Measurements from ENCODE around the gene CD276. TPM values are rescaled to one million over a fixed set of nuclear protein-coding genes. Genes with fewer than 3 reads are reported as not detected.

The CD276 gene
- total RNA-seq, 1 donor from 2014 or later: 24.9 TPM

DNA sequence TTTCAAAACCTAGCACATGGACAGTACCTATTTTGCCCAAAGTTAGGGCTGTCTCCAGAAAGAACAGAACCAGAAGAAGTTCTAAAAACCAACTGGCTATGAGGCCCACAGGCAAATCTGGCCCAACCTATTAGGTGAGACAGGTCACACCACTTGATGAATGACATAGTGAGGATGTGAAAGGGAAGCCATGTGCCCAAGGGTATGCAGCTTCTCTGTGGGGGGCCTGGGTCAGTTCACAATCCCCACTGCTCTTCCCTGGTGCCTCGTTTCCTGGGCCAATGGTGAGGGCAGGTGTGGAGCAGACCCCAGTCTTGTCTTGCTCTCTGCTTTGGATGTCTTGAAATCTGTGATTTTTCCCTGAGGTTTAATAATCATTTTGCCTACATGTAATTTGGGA lies 60.1 kb downstream of the CD276 start:
- no peak for DNase-seq (ENCODE audit: low spot score in 2 of 2)

DNA sequence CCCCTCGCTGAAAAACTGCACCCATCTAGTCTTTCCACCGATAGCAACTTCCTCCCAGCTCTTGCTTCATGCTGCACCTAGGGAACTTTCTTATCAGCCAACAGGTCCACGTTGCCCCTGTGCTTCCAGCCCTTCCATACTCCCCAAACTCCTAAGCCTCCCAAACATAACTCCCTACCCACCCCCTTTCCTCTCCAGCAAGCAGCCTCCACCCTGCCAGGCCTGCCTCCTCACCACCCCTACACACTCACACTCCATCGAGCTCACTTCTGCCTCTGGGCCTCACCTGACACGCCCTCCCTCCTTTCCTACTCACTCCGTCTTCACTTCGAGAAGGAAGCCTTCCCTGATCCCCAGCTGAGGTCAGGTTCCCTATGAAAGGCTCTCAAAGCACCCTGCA lies 60.9 kb downstream of the CD276 start:
- no peak for DNase-seq (ENCODE audit: low spot score in 2 of 2)
- FAIRE-seq: no peak

More for the DNA sequence above, 60.1 kb downstream of the CD276 start:
- no peak for FAIRE-seq

DNA sequence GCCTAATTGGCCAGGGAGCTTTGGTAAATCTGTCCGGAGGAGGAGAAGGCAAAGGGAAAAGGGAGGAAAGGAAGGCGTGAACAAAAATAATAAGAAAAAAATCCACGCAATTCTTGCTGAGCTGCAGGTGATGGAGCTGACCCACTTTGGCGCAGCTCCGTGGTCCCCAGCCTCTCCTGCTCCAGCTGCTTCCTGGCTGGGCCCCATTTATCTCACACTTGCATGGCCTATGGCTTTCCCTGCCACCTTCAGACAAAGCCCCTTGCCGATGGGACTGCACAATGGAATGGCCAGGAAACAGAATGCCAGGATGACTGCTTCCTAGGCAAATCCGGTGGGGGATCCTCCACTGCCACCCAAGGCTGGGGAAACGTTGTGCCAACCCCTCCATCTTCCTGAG lies 62.1 kb downstream of the CD276 start:
- DNase-seq (ENCODE audit: low spot score in 2 of 2) (no peak), FAIRE-seq (no peak)

DNA sequence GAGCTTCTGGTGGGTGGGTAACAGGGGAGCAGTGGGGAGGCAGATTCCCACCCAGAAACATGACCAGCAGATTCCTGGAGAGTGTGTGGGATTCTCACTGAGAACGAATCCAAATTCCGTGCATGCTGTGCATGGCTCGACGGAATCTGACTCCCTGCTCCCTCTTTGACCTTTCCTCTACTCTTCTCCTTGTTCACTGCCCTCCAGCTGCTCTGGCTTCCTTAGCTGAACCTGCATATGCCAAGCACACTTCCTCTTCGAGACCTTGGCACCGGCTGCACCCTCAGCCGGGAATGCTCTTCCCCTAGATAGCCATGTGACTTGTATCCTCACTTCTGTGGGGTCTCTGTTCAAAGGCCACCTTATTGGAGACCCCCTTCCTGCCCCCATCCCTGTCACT lies 62.7 kb downstream of the CD276 start:
- DNase-seq (ENCODE audit: low spot score in 2 of 2): no peak
- no peak for FAIRE-seq

DNA sequence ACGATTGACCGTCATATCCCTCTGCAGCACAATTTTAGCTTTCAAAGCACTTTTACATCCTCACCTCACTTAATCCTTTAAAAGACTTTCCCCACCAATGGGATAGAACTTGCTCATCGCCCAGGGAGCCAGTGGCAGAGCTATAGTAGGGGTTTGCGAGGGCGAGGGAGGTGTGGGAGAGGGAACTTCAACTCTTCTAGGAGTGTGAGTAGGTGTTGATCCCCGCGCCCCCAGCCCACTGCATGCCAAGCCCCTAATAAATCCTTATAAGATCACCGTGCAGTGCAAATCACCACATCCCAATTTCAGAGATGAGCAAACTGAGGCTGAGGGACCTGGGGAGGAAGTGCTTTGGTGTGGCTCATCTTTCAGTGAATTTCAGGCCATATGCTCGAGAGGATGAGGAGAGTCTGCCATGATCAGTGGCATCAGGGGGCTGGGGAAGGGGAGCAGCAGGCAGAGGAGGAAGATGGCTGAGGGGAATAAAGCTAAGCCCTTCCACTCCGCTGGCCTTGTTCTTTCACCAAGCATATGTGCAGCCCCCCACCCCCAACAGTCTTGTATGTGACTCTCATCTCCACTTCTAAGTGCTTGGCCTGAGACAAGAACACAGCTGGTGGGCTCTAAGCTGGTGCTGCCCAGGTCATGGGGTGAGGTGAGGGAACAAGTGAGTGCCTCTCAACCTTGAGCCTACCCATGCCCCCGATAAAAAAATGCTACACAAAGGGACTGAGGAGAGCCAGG lies 63.8 kb downstream of the CD276 start:
- no peak for FAIRE-seq
- DNase-seq (ENCODE audit: low spot score in 2 of 2): no peak

DNA sequence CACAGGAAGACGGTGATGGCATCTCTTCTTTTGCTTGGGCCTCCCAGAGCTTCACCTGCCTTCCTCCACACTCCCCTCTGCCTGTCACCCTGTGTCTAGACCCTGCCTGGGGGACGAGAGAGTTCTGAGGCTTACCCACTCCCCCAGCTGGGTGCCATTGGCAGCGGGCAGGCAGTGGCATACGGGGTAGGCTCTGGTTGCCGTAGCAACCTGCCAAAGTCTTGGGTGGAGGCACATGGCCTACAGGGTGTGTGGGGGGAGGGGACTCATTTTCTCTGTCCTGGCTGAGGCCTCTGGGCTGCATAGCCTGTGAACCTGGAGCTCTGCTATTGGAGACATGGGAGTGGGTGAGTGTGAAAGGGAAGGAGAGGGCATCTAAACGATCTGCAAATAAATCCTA lies 64.5 kb downstream of the CD276 start:
- FAIRE-seq (no peak), DNase-seq (ENCODE audit: low spot score in 2 of 2) (no peak)

DNA sequence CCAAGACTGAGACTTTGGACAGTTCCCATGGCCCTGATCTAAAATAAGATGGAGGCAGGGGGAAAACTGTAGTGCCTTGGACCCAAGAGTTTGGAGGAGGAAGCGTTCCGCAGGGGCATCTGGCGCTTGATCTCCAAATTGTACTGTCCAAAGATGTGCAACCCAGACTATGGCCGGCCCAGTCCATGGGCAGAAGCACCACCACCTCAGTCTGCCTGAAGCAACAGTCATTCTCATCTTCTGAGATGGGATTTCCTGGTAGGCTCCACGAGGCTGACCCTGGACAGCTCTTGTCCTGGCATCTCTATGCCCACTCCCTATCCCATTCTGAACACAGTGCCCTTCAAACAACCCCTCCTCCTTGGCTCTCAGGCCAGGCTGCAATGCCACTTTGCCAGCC lies 65.3 kb downstream of the CD276 start:
- DNase-seq (ENCODE audit: low spot score in 2 of 2) (no peak), FAIRE-seq (no peak)

DNA sequence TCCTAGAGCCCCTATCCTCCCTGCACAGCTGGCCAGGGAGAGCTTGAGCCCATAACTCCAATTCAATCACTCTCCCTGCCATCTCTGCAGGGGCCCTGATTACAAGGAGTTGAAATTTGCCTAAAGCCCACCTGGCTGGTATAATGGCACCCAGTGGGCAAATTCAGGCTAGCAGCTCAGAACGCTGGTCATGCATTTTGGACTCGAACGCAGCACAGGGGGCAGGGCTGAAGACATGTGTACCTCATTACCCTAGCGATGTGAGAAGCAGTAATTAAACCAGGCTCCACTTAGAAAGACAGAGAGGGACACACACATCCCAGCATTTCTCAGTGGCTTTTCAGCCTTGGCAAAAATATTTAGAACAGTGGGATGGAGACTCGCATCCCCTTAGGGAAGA lies 65.8 kb downstream of the CD276 start:
- DNase-seq (ENCODE audit: low spot score in 2 of 2) (no peak), FAIRE-seq (no peak)

DNA sequence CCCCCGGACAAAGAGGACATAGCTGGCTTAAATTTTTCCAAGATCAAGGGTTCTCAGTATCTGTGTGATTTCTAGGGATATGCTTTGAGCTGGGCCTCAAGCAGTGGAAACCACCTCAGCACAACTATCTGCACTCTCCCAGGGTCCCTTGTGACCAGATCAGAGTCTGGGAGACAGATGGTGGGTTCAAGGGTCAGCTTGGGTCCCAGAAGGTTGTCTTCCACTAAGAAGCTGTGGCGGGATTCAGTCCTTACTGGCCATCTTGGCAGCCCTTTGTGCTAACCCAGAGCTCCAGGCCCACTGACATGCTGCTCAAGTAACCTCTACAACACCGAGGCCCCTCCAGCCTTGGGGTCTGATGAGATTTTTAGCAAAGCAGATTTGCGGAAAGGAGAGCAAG lies 66.3 kb downstream of the CD276 start:
- DNase-seq (ENCODE audit: low spot score in 2 of 2): no peak
- FAIRE-seq: no peak

DNA sequence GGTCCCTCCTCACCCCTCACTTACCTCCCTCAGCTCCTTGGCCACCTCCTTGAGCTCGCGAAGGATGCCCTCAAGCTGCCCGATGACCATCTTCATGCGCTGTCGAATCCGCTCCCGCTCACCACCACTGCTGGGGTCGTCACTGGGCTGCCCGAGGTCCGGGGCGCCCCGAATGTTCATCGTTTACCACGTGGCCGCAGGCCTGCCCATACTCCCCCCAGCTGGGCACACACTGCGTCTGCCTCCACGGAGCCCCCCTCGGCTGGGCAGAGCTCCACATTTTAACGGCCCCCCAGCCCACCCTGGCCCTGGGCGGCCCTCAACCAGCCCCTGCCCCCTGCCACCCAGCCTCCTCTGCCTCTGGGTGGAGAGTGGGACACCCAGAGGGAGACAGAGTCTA lies 66.8 kb downstream of the CD276 start:
- no peak for FAIRE-seq
- no peak for DNase-seq (ENCODE audit: low spot score in 2 of 2)

DNA sequence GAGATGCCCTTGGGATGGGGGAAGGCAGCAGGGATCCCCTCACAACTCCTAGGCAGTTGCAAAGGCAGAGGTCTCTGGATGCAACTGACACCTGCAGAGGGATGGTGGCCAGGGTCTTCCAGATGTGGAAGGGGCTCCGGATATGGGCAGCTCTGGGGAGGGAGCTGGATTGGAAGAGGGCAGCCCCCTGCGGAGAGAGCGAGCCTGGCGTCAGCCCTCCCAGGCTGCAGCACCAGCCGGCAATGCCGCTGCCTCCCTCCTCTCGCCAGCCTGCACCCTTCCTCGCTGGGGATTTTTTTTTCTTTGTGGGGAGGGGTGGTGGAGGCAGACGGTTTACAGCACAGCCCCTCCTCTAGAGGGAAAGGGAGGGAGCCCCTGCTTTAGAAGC lies 67.3 kb downstream of the CD276 start:
- FAIRE-seq (no peak), DNase-seq (ENCODE audit: low spot score in 2 of 2) (no peak)

DNA sequence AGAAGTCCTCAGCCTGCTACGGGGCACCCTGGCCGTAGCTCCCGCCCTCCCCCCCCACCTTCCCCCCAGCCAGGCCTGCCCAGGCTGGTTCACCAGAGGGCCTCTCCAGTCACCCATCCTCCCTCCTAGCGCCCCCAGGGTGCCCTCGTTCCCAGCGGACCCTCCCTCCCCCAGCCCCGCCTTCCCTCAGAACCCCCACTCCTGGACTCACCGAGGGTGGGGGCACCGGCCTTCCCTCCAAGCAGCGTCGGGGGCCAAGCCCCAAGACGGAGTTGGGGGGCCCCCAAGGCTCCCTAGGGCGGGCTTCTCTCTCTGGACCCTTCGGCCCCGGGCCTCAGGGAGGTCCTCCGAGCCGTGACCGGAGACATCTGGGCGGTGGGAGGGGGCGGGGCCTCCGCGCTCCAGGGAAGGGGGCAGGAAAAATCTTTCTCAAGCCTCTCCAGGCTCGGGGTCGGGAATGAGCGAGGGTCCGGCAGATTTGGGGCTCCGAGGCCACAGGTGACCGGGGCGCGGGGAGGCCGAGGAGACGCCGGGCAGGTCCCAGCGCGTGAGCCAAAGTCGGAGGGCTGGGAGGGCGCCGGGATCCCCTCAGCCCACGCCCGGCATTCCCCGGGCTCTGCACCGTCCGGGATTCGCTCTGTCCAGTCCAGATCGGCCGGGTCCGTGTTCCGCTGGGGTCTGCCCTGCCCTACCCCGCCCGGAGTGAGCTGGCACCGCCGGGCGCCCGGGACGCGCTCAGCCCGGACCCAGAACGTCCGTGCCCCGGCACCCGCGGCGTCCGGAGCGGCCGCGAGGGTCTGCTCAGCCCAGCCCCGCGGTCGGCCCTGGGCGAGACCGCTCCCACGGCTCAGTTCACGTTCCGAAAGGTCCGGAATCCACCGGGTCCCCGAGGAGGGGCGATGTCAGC lies 68.0 kb downstream of the CD276 start:
- FAIRE-seq: no peak
- DNase-seq (ENCODE audit: low spot score in 2 of 2): peak in 1 of 2 donors; percentile 57

DNA sequence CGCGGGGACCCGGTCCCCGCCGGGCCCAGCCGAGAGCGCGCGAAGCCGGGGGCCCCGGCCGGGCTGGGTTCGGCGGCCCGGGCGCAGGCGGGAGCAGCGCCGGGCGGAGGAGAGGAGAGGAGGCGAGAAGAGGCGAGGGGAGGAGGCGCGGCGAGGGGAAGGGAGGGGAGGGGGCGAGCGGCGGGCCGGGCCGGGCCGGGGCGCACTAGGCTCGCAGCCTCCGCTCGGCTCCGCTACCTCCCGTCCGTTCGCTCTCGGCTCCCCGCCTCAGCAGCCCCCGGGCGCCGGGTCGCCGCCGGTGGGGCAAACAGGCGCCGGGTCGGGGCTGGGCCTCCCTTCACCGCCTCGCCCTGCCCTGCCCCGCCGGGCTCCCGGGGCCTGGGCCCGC lies 68.6 kb downstream of the CD276 start:
- DNase-seq (ENCODE audit: low spot score in 2 of 2) (no peak), FAIRE-seq (no peak)

DNA sequence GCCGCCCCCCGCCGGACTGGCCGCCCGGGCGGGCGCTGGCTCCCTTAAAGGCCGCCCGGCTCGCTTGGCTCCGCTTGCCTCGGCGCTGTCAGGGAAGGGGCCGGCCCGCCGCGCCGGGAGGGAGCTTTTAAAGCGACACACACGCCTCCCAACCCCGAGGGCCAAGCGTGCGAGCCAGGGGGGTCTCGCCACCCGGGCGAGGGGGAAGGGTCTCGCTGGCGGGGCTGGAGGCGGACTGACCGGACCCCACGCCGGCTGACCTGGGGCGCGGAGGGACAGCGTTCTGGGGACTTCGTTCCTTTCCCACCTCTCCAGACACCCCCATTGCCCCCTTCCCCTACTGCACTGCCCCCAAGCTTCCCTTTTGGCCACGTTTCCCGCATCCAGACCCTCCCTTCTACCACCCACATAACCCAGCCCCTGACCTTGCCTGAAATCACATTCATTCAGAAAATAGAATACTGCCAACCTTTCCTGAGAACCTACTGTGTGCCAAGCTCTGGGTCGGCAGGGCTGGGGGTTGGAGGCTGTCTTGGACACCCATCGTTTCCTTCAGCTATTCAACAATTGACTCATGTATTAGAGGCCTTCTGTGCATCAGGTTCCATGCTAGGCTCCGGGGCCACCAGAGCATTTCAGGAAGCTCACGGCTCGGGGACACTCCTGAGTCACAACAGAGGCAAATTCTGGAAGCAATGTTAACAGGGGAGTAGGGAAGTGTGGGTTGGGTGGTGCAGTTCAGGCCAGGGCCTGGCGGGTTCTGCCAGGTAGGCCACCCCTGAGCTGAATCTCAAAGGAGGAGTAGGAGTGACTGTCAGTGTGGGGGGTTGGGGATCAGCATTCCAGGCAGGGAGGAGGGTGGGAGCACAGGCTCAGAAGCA lies 69.3 kb downstream of the CD276 start, which contains the start of gene INSYN1:
Gene INSYN1 (minus strand): TSS at position 102 of the 881 bp plus-strand sequence. CDS start 2,221 bp downstream, outside the sequence.
- DNase-seq (ENCODE audit: low spot score in 2 of 2) (peak; percentile 74 to 78), FAIRE-seq (no peak)

DNA sequence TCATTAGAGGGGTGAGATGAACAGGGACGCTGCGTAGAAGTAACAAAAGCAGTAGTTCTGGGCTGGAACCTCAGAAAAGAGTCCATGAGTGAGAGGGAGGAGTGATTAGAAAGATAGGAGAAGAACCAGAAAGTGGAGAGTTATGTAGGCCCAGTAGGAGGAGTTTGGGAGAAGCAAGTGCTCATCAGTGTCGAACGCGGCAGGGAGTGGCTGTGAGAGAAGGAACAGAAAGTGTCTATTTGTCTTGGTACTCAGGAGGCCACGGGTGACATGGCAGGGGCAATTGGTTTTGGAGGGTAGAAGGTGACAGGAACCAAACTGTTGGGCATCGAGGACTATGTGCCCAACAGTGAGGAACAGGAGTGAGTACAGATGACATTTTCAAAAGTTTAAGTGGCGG lies 70.3 kb downstream of the CD276 start:
- DNase-seq (ENCODE audit: low spot score in 2 of 2) (no peak), FAIRE-seq (no peak)

DNA sequence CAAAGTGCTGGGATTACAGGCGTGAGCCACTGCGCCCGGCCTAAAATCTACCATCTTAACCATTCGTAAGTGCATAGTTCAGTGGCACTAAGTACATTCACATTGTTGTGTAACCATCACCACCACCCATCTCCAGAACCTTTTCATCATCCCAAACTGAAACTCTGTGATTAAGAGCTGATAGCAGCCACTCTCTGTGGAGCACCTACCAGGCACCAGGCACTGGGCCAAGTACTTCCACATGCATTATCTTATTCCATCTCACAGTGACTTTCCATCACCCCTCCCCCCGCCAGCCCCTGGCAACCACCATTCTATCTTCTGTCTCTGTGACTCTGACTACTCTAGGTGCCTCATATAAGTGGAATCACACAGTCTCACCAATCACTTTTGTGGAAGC lies 71.3 kb downstream of the CD276 start:
- DNase-seq (ENCODE audit: low spot score in 2 of 2): no peak
- no peak for FAIRE-seq

DNA sequence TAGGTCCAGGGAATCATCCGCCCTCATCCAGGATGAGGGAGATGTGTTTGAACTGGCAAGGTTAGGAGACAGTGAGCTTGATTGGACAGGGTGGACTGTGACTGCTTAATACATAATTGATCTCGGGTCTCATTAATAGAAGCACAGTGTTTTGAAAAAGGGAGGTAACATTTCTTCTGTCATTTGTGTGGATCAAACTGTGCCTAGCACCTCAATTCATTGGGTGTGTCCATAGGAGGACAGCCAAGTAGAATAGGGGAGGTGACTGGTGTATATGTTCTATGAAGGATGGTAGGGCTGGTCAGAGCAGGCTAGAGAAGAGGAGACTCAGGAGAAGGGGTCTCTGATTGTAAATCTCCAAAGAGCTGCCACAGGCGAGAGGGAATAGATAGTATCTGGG lies 71.8 kb downstream of the CD276 start:
- no peak for DNase-seq (ENCODE audit: low spot score in 2 of 2)
- no peak for FAIRE-seq

DNA sequence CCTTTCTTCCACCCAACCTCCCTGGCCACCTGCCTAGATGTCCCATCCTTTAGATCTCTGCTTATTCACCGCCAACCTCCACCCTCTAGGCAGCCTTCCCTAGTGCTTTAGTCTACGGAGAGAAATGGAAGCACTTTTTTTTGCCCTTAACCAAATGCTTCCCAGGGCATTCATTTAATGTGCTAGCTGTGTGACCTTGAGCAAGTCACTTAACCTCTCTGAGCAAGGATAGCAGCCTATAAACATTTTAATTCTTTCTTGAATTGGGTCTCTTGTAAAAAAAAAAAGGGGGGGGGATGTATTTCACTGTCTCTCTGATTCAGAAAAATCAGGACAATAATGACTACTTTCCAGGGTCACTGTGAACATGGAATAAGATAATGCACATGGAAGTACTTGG lies 72.2 kb downstream of the CD276 start:
- DNase-seq (ENCODE audit: low spot score in 2 of 2) (no peak), FAIRE-seq (no peak)

DNA sequence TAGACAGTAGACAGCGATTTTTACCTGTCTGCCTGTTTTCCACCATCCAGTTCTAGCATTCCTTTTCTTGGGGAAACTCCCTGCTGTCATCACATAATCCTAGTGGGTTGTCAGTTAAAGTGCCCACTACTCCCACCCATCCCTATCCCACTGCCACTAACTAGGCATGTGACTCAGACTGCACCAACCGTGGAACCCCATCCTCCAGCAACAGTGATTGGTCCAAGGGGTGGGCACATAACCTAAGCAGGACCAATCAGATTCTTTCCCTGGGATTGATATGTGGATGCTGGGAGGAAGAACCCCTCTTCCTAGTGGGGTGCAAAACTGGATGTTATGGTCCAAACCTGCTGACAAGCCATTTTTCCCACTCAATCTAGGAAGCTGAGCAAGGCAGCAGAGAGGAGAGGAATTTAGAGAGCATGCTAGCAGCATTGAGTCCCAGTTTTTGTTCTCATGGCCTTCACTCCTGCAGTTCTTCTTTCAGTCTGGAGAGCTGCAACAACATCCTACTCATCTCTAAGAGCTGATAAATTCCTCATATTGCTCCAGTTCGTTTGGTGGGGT lies 72.8 kb downstream of the CD276 start:
- DNase-seq (ENCODE audit: low spot score in 2 of 2): no peak
- no peak for FAIRE-seq

DNA sequence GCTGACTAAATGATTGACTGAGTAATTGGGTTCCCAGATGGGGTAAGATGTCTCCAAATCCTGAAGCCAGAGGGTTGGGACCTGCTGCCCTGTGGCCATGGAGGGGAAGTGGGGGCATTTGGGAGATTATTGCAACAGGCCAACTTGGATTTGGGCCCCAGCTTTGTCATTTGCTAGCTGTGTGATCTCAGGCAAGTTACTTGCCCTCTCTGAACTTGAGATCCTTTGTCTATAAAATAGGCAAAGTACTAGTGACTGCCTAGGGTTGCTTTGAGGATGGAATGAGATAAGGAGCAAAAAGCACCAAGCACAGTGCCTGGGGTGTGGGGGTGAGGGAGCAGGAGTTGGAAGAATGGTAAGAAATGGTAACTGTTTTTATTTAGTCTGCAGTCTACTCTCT lies 73.4 kb downstream of the CD276 start:
- no peak for DNase-seq (ENCODE audit: low spot score in 2 of 2)

More for the DNA sequence above, 73.4 kb downstream of the CD276 start:
- no peak for FAIRE-seq

Measured in frontal cortex (tissue), 4 donors.